ENCODE data around the gene CACNA1A.

DNA sequence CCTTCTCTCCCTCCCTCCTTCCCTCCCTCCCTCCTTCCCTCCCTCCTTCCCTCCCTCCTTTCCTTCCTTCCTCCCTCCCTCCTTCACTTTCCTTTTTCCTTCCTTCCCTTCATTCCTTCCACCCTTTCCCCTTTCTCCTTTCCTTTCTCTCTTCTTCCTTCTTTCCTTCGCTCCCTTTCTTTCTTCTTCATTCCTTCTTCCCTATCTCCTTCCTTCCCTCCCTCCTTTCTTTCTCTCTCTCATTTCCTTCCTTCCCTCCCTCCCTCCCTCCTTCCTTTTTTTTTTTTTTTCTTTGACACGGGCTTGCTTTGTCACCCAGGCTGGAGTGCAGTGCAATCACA lies 250.6 kb downstream of the CACNA1A start:
- TF ChIP-seq, protein P1, sequence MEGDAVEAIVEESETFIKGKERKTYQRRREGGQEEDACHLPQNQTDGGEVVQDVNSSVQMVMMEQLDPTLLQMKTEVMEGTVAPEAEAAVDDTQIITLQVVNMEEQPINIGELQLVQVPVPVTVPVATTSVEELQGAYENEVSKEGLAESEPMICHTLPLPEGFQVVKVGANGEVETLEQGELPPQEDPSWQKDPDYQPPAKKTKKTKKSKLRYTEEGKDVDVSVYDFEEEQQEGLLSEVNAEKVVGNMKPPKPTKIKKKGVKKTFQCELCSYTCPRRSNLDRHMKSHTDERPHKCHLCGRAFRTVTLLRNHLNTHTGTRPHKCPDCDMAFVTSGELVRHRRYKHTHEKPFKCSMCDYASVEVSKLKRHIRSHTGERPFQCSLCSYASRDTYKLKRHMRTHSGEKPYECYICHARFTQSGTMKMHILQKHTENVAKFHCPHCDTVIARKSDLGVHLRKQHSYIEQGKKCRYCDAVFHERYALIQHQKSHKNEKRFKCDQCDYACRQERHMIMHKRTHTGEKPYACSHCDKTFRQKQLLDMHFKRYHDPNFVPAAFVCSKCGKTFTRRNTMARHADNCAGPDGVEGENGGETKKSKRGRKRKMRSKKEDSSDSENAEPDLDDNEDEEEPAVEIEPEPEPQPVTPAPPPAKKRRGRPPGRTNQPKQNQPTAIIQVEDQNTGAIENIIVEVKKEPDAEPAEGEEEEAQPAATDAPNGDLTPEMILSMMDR (IDR thresholded peaks at IDR 0.05; ENCODE audit: low read length) = no peak
- no peak for TF ChIP-seq EZH2 (IDR thresholded peaks at IDR 0.05; ENCODE audit: borderline replicate concordance, low read length)
